H1 (cell line): Measurements from ENCODE around the gene CBFB. TPM values are rescaled to one million over a fixed set of nuclear protein-coding genes. Genes with fewer than 3 reads are reported as not detected.

ENCODE experiments used
- NANOG ChIP-seq: IDR thresholded peaks from 2 replicates; pipeline ENCODE4 v1.6.1; 2011; ENCODE audit warnings: low read length, low read depth, mild to moderate bottlenecking, inconsistent platforms; ENCODE audit not compliant: insufficient read depth, poor library complexity, severe bottlenecking
- POU5F1 ChIP-seq: IDR thresholded peaks from 2 replicates; pipeline ENCODE4 v1.6.1; 2011; ENCODE audit warnings: low read depth, mild to moderate bottlenecking, low read length, moderate library complexity
- SIN3A ChIP-seq, 2 experiments: IDR thresholded peaks in 1 of 2; conservative IDR thresholded peaks in 1 of 2; 2 replicates each; pipeline ENCODE4 v1.6.1; 2011 to 2012; ENCODE audit warnings: low read length in 2 of 2, improper control_type of control experiment in 1 of 2, low read depth in 1 of 2, mild to moderate bottlenecking in 1 of 2
- polyA plus RNA-seq, 7 experiments: library from polyadenylated mRNA; depleted of rRNA in 3 of 7; stranded (reverse) in 5 of 7; unstranded in 2 of 7; fragments of >200 nt in 5 of 7; fragments of 200-250 nt in 2 of 7; gene quantifications; 1 replicate in 5 of 7; 2 replicates in 1 of 7; 4 replicates in 1 of 7; pipeline versions ENCODE4 v1.2.1 to v1.2.3, GENCODE V29; 2011 to 2013; ENCODE audit warnings: missing spikeins in 2 of 7, mixed read lengths in 2 of 7
- total RNA-seq: library from RNA; stranded (reverse); fragmentation: NEBNext Ultra II Directional; extraction: Animal tissue kit (Norgen Biotek cat#: 25700); gene quantifications from 2 replicates; pipeline ENCODE4 v1.2.1, GENCODE V29; 2021

The CBFB gene
- total and polyA plus RNA-seq, 2 of the 8 experiments (the other 6 are each of a cell fraction or from before 2014, with no cell fraction given): 11.5 to 31.6 TPM

- no peak for TF ChIP-seq NANOG
- no peak for TF ChIP-seq POU5F1
- TF ChIP-seq SIN3A (conservative IDR thresholded peaks at IDR 0.05 in 1 of 2, IDR thresholded peaks at IDR 0.05 in 1 of 2; ENCODE audit: low read depth in 1 of 2, low read length in 2 of 2): no peak
These were observed 6.4 kb downstream of the CBFB start (continued) for GRCh38 chr16:67035364-67035763.
